Left ventricle myocardium superior (tissue), 1 donor: ENCODE data around the gene SOX11. TPM values are rescaled to one million over a fixed set of nuclear protein-coding genes. Genes with fewer than 3 reads are reported as not detected.

ENCODE experiments used
- ATAC-seq: fragments of 200-7000 bp; cut with Tn5 transposase; one replicate; pipeline ENCODE4 v1.9.1; 2020; ENCODE audit warnings: mild to moderate bottlenecking, moderate library complexity
- DNase-seq: peaks from one replicate; pipeline ENCODE4 v3.0.0-alpha.2; 2020
- intact Hi-C: fragments of 100-400 bp; cut with micrococcal nuclease; formaldehyde crosslinking; loops from one replicate; pipeline ENCODE4 v1.11.0; 2022
- total RNA-seq: library from RNA; stranded (reverse); fragmentation: NEBNext Ultra II Directional; extraction: Animal tissue kit (Norgen Biotek cat#: 25700); gene quantifications from one replicate; pipeline ENCODE4 v1.2.1, GENCODE V29; 2021
- donor health status: DM: no; HTN: yes; CAD: no; lungs with severe emphysema.

The SOX11 gene
- total RNA-seq, 1 donor from 2014 or later, result 0.10 TPM

DNA sequence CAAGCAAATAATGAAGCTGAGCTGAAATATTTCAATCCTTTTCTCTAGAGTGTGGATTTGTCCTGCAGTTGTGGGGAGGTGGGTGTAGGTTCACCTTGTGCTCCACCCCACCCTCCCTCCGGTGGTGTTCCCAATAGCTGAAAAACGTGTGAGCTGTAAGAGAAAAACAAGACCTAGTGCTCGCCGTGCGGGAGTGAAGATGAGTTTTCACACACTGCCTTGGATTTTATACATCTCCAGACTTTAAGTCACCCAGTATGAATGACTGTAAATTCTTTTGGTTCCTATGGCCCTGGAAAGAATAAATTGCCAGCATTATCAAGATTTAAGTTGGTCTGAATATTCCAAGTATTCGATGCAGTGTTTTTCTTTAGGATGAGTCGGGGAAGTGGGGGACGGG, 1.9 kb upstream of the SOX11 start:
- intact Hi-C loops, result no loop called here

DNA sequence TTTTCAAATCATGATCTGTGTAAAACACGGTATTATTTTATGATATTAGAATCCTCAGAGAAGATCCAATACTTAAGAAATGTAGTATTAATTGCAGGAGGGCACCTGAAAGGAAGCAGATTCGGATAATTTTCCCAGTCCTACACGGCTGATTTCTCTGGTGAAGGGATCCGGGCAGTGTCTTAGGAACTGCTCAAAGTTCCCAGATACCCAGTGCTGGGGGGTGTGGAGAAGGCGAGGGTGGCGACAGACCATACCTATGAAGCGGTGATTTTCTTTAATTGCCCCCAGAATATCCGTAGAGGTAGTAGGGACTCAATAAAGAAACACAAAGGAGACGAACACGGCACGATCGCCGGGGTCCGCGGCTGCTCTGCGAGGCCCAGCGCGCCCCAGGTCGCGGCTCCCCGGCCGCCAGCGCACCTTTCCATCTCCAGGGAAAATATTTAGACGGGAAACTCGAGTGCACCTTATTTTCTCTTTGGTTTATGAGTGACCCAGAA, 1.4 kb upstream of the SOX11 start:
- intact Hi-C loops, result no loop called here
- no peak for ATAC-seq
- DNase-seq, result no peak

More for the DNA sequence above, 1.9 kb upstream of the SOX11 start:
- ATAC-seq (no peak), DNase-seq (no peak)

DNA sequence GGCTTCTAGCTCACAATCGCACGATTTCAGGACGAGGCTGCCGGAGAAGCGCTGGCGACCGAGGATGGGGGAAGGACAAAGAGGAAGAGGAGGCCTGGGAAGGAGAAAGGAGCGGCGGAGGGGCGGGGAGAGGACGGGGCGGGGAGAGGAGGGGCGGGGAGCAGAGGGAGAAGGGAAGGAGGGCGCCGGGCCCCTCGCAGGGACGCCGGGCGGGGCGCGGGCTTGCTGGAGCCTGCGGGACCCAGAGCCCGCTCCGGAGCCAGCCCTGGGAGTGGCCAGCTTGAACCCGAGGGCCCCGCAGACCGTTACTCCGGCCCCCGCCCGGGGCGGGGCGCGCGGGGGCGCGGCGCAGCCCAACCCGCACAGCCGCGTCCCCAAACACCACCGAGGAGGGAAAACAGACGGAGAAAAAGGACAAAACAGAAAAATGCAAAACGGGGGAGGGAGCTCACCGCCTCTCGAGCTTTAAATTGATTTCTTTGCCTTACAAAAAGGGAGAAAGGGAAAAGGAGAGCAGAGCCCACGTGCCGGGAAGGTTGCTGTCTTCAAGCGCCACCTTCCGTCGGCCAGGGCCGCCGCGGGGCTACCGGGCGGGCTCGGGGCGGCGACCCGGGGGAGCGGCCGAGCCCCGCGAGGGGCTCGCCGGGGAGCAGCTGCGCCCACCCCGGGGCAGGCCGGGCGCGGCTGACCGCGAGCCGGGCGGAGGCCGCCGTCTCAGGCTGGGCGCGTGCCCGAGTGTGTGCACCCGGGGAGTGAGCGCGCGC, 781 bp upstream of the SOX11 start:
- DNase-seq (no peak), ATAC-seq (no peak)
- intact Hi-C loops, result no loop called here

GRCh38 chr2:5692561-5693286, 540 bp downstream of the SOX11 start:
- DNase-seq (no peak), ATAC-seq (no peak)
- intact Hi-C loops, result no loop called here

DNA sequence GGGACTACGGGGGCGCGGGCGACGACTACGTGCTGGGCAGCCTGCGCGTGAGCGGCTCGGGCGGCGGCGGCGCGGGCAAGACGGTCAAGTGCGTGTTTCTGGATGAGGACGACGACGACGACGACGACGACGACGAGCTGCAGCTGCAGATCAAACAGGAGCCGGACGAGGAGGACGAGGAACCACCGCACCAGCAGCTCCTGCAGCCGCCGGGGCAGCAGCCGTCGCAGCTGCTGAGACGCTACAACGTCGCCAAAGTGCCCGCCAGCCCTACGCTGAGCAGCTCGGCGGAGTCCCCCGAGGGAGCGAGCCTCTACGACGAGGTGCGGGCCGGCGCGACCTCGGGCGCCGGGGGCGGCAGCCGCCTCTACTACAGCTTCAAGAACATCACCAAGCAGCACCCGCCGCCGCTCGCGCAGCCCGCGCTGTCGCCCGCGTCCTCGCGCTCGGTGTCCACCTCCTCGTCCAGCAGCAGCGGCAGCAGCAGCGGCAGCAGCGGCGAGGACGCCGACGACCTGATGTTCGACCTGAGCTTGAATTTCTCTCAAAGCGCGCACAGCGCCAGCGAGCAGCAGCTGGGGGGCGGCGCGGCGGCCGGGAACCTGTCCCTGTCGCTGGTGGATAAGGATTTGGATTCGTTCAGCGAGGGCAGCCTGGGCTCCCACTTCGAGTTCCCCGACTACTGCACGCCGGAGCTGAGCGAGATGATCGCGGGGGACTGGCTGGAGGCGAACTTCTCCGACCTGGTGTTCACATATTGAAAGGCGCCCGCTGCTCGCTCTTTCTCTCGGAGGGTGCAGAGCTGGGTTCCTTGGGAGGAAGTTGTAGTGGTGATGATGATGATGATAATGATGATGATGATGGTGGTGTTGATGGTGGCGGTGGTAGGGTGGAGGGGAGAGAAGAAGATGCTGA, 1.4 kb downstream of the SOX11 start:
- intact Hi-C loops, result no loop called here
- ATAC-seq, result no peak

GRCh38 chr2:5694306-5694705, 2.1 kb downstream of the SOX11 start:
- ATAC-seq, result no peak
- DNase-seq, result no peak
- intact Hi-C loops, result no loop called here

More for the DNA sequence above, 1.4 kb downstream of the SOX11 start:
- no peak for DNase-seq

DNA sequence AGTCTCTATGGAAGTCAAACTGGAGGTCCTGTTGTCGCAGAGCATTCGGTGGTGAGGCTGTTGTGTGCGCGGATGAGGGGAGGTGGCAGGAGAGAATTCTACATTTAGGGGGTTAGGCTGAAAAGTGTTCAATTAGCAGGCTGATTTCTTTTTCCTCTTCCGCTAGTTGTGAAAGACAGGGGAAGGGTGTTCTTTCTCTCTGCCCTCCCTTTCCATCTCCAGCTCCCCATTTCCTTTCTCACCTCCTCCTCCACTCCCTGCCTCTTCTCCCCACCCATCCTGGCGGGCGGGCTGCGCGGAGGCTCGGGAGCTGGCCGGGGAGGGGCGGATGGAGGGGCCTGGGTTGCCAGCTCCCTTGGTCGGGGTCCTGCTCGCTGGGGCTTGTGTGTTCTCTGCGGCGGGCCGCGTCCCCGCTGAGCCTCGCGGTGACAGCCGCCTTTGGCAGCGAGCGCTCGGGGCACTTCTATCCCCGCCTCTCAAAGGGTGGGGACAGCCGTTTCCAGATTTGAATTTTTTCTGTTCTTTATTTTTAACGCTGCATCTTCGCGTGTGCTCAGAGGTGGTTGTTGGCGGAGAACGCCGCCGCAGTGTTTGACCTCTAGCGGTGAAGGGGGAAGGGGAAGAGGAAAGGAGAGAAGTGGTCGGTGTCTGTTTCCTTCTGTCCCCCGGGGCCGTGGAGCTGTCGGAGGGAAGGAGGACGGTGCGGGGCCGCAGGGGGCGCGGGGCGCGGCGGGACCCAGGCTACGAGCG, 3.6 kb downstream of the SOX11 start:
- ATAC-seq, result peak; percentile 28
- no peak for DNase-seq
- intact Hi-C loops, result no loop called here

GRCh38 chr2:5696404-5696944, 4.3 kb downstream of the SOX11 start:
- intact Hi-C loops, result no loop called here
- peak; percentile 65 for ATAC-seq
- peak; percentile 28 for DNase-seq

GRCh38 chr2:5696945-5697521, 4.8 kb downstream of the SOX11 start:
- ATAC-seq (peak; percentile 68), DNase-seq (peak; percentile 21)
- intact Hi-C loops, result no loop called here

DNA sequence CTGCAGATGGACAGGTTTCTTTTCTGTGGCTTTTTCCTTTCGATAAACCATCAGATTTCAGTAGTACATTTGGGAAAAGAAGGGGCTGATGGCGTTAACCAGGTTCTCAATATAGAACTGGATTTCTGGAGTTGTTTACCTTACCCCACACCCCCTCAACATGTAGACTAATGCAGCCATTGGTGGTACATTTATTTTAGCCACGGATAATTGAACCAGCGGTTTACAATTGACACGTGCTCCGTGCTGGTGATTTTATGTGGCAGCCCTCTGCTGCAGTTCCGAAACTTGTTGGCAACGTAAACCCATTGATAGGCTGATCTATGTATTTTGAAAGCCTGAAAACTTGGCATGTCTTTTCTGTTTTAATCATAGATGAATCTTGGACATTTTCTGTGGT, 5.4 kb downstream of the SOX11 start:
- no peak for DNase-seq
- intact Hi-C loops, result no loop called here
- ATAC-seq, result no peak

GRCh38 chr2:5698134-5698533, 6.0 kb downstream of the SOX11 start:
- intact Hi-C loops, result no loop called here
- no peak for ATAC-seq
- DNase-seq, result no peak

DNA sequence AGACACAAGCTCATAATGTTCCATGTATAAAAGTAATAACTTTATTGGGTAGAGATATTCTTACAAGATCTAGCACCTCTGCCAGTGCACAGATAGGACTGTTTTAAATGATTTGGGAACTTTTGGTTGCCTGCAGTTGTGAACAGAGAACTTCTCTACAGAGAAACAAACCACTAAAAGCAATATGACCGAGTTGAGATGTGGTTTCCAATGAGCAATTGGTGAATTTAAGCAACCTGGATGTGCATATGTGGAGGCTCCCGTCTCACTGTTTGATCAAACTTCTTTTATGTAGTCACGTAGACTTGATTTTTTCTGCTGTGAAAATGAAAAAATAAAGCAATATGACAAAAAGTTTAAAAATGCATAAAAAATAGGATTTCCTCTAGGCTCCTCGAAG, 7.8 kb downstream of the SOX11 start:
- intact Hi-C loops, result no loop called here
- no peak for ATAC-seq

GRCh38 chr2:5700551-5700950, 8.4 kb downstream of the SOX11 start:
- ATAC-seq (no peak), DNase-seq (no peak)
- intact Hi-C loops, result no loop called here

More for the DNA sequence above, 7.8 kb downstream of the SOX11 start:
- DNase-seq, result no peak

GRCh38 chr2:5701266-5701665, 9.1 kb downstream of the SOX11 start:
- no peak for ATAC-seq

DNA sequence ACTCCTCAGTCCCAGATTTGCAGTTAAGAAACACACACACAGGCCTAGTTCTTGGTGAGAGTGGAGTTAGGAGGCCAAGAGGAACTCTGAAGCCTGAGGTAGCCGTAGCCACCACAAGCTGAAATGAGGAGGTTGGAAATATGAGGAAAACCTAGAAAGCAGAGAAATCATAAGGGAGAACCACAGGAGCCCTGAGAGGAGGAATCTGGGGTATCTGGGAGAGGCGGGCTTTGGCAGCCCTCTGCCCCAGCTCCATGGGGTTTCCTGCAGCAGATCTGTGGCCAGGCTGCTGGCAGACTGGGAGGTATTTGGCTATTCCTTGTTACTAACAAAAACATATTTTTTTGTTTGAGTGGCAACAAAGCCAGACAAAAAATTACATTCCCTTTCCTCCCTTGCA, 11.0 kb downstream of the SOX11 start:
- ATAC-seq (no peak), DNase-seq (no peak)
- intact Hi-C loops, result no loop called here

More at GRCh38 chr2:5701266-5701665, 9.1 kb downstream of the SOX11 start:
- no peak for DNase-seq
- intact Hi-C loops, result no loop called here

GRCh38 chr2:5705490-5705889, 13.3 kb downstream of the SOX11 start:
- intact Hi-C loops, result no loop called here
- ATAC-seq (no peak), DNase-seq (no peak)

DNA sequence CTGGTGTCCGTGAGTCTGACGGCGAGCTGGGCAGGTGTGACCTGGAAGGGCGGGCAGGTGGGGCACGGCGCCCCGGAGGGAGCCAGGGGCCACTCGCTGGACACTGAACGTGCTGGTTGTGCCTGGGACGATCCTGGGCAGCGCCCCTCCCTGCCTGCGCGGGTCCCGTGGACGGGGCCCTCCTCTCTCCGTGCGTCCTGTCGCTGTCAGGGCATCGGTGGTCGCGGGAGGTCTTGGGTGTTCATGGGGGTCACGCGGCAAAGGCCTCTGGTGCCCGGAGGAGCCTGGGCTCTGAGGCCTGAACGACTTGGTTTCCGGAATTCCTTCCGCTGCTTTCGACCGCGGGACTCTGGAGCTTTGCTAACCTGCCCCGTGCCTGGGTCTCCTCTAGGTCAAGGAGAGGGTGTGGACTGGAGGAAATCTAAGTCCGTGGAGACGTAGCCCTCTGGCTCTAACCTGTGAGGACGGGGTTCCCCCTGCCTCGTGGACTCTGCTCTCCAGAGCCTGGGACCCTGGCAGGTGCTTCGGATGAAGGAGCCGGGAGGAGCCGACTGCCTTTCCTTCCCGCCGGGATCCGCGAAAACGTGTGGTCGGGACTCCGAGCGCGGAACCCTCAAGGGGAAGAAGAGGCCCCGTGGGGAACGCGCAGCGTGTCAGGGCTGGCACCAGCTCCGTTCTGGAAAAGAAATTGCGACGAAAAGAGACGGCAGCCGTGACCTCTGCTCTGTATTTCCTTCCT, 14.7 kb downstream of the SOX11 start:
- ATAC-seq (no peak), DNase-seq (no peak)
- intact Hi-C loops, result no loop called here

- ATAC-seq, result no peak
- intact Hi-C loops, result no loop called here
- no peak for DNase-seq
These were observed 18.4 kb downstream of the SOX11 start for GRCh38 chr2:5710615-5711014.
